CD4-positive, alpha-beta T cell (primary cell): Measurements from ENCODE around the gene MTMR12. TPM values are rescaled to one million over a fixed set of nuclear protein-coding genes. Genes with fewer than 3 reads are reported as not detected.

Experiments
- ATAC-seq: fragments of 200-7000 bp; cut with Tn5 transposase; one replicate; pipeline ENCODE4 v1.10.0; 2022; ENCODE audit warnings: mild to moderate bottlenecking; ENCODE audit not compliant: poor library complexity
- CTCF ChIA-PET: fragments of 350-600 bp; sonication (Branson Sonifier 250); formaldehyde crosslinking; loops from one replicate; lab custom pipeline; 2021; ENCODE audit warnings: antibody characterized with exemption, inconsistent platforms; lab: Charles Lee
- POLR2A ChIA-PET: fragments of 350-600 bp; sonication (Branson Sonifier 250); formaldehyde crosslinking; loops from one replicate; lab custom pipeline; 2021; ENCODE audit warnings: antibody characterized with exemption, inconsistent platforms; lab: Charles Lee
- DNase-seq, 14 experiments: peaks; one replicate each; pipeline ENCODE4 v3.0.0-alpha.2; 2013 to 2020; ENCODE audit warnings: mixed read lengths in 2 of 14
- H3K27ac ChIP-seq, 2 donors: one replicate each; pipeline versions ENCODE4 v1.5.1 to v1.7.0; 2013; ENCODE audit warnings: low read length in 2 of 2, low read depth in 1 of 2, mild to moderate bottlenecking in 1 of 2
- H3K27me3 ChIP-seq, 2 experiments: 1 replicate in 1 of 2; 2 replicates in 1 of 2; pipeline versions ENCODE4 v1.6.1 to v1.7.0; 2013; ENCODE audit warnings: low read length in 2 of 2, control low read depth in 1 of 2, mild to moderate bottlenecking in 1 of 2, moderate library complexity in 1 of 2; ENCODE audit not compliant: insufficient read depth in 2 of 2, control insufficient read depth in 1 of 2
- H3K36me3 ChIP-seq: one replicate; pipeline ENCODE4 v1.6.1; 2013; ENCODE audit warnings: low read length, control low read depth; ENCODE audit not compliant: insufficient read depth
- H3K4me1 ChIP-seq: one replicate; pipeline ENCODE4 v1.6.1; 2013; ENCODE audit warnings: low read length, control low read depth; ENCODE audit not compliant: insufficient read depth
- H3K4me3 ChIP-seq: one replicate; pipeline ENCODE4 v1.5.1; 2013; ENCODE audit warnings: mild to moderate bottlenecking, low read length, moderate library complexity
- H3K9me3 ChIP-seq, 2 experiments: 1 replicate in 1 of 2; 2 replicates in 1 of 2; pipeline versions ENCODE4 v1.6.1 to v1.7.0; 2013; ENCODE audit warnings: low read length in 2 of 2, mild to moderate bottlenecking in 2 of 2, control low read depth in 1 of 2, moderate library complexity in 1 of 2; ENCODE audit not compliant: control insufficient read depth in 1 of 2, insufficient read depth in 1 of 2
- H3K27ac Mint-ChIP-seq: one replicate; pipeline ENCODE4 v1.8.0; 2020; ENCODE audit warnings: mixed read lengths
- H3K27me3 Mint-ChIP-seq: one replicate; pipeline ENCODE4 v1.8.0; 2021; ENCODE audit warnings: mixed read lengths
- H3K36me3 Mint-ChIP-seq: one replicate; pipeline ENCODE4 v1.8.0; 2021; ENCODE audit warnings: low read depth, mixed read lengths
- H3K4me1 Mint-ChIP-seq: one replicate; pipeline ENCODE4 v1.8.0; 2021; ENCODE audit warnings: low read depth, mixed read lengths
- H3K4me3 Mint-ChIP-seq: one replicate; pipeline ENCODE4 v1.8.0; 2020; ENCODE audit warnings: mild to moderate bottlenecking, mixed read lengths
- H3K9me3 Mint-ChIP-seq: one replicate; pipeline ENCODE4 v1.8.0; 2020; ENCODE audit warnings: mixed read lengths
- CTCF ChIP-seq: fragments of 200-600 bp; IDR thresholded peaks from one replicate; pipeline ENCODE4 v1.8.0; 2022; ENCODE audit warnings: antibody characterized with exemption, mild to moderate bottlenecking
- intact Hi-C, 2 experiments: fragments of 100-400 bp; cut with DNase I in 1 of 2; cut with micrococcal nuclease in 1 of 2; formaldehyde crosslinking; loops; one replicate each; pipeline versions ENCODE4 v1.15.1 to v1.9.0; 2023 to 2025; cut with DNase I, micrococcal nuclease
- total RNA-seq, 174 experiments: library from RNA in 2 of 174; stranded (reverse) in 2 of 174; gene quantifications; one replicate each; pipeline ENCODE4 v1.2.3 and lab custom pipeline; 2021 to 2026

MTMR12 gene
- total RNA-seq, 2 experiments from 2014 or later, result 15.9 to 18.3 TPM

GRCh38 chr5:32245742-32246141, 67.0 kb downstream of the MTMR12 start:
- Mint-ChIP-seq H3K27me3 (no peaks in the 10 kb centered on the region), H3K36me3 (peaks cover 89% of the 10 kb centered on the region), H3K27ac (no peak overlapping the region), H3K4me1 (no peaks in the 10 kb centered on the region), H3K4me3 (no peak overlapping the region), H3K9me3 (no peaks in the 10 kb centered on the region)
- H3K36me3 ChIP-seq, result peaks cover 79% of the 10 kb centered on the region
- no peaks in the 10 kb centered on the region for H3K27me3 ChIP-seq
- ATAC-seq, result no peak
- H3K4me3 ChIP-seq, result no peak overlapping the region
- no peak for DNase-seq
- H3K27ac ChIP-seq, result no peak overlapping the region
- no peaks in the 10 kb centered on the region for H3K9me3 ChIP-seq
- intact Hi-C loops, result no loop called here
- ChIA-PET POLR2A (no interaction called here), CTCF (no interaction called here)
- no peaks in the 10 kb centered on the region for H3K4me1 ChIP-seq
- no peak for TF ChIP-seq CTCF

DNA sequence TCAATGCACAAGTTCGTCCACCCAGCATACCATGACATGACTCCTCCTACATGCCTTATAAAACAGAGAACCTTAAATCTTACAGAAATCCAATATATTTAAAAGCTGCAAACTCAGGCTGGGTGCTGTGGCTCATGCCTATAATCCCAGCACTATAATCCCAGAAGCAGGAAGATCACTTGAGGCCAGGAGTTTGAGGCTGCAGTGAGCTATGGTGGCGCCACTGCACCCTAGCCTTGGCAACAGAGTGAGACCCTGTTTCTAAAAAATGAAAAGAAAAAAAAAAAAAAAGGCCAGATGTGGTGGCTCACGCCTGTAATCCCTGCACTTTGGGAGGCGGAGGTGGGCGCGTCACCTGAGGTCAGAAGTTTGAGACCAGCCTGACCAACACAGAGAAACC, 68.7 kb downstream of the MTMR12 start:
- no peaks in the 10 kb centered on the region for H3K27me3 ChIP-seq
- H3K4me3 ChIP-seq, result no peak overlapping the region
- Mint-ChIP-seq H3K9me3 (no peaks in the 10 kb centered on the region), H3K27me3 (no peaks in the 10 kb centered on the region), H3K4me3 (no peak overlapping the region), H3K27ac (no peak overlapping the region), H3K36me3 (peaks cover 88% of the 10 kb centered on the region), H3K4me1 (no peaks in the 10 kb centered on the region)
- DNase-seq (no peak), ATAC-seq (no peak)
- no peak for TF ChIP-seq CTCF
- H3K4me1 ChIP-seq, result no peaks in the 10 kb centered on the region
- ChIA-PET POLR2A (no interaction called here), CTCF (interaction anchor here (1.0 kb wide), 1 partner anchor 12 kb away, joined by 4 read pairs; no protein-coding TSS in a partner anchor)
- H3K9me3 ChIP-seq, result no peaks in the 10 kb centered on the region
- H3K27ac ChIP-seq, result no peak overlapping the region
- H3K36me3 ChIP-seq, result peaks cover 67% of the 10 kb centered on the region
- intact Hi-C loops, result no loop called here

DNA sequence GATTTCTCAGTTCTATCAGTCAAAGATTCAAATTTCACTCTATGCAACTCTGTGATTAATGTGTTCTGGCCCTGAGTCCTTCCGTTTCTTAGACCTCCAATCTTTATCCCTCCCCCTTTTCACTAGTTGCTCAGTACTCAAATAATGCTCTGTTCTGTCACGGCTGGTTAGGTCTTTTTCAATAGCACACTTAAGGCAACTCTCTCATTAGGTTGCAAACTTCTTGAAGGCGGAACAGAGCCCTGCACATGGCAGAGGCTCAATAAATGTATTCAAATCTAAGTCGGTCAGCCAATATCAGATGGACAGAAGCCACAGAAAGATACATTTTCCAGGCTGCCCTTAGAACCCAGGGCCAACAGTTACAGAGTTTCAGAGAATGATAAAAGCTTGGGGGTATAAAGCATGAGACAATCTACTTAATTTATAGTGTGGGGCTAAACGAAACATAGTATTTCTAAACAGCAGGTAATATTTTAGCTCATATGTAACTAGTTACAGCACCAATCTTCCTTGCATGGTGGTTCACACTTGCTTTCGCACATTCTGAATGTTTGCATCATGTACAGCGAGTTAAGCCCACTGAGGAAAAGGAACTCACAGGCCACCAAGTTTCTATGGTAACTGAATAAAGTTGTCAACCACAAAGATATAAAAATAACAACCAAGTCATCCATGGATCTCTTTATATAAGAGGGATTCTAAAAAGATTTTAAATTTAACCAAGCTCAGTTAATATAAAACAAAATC, 71.5 kb downstream of the MTMR12 start:
- Mint-ChIP-seq H3K27ac (no peak overlapping the region), H3K36me3 (peaks cover 78% of the 10 kb centered on the region), H3K4me1 (no peaks in the 10 kb centered on the region), H3K27me3 (no peaks in the 10 kb centered on the region), H3K9me3 (no peaks in the 10 kb centered on the region), H3K4me3 (no peak overlapping the region)
- intact Hi-C loops, result no loop called here
- Histone ChIP-seq H3K36me3 (peaks cover 59% of the 10 kb centered on the region), H3K4me1 (no peaks in the 10 kb centered on the region), H3K27ac (no peak overlapping the region), H3K9me3 (no peaks in the 10 kb centered on the region), H3K27me3 (no peaks in the 10 kb centered on the region), H3K4me3 (no peak overlapping the region)
- CTCF ChIA-PET, result interaction anchor here (2.1 kb wide), 1 partner anchor 9 kb away, joined by 8 read pairs; no protein-coding TSS in a partner anchor
- no peak for TF ChIP-seq CTCF
- POLR2A ChIA-PET, result no interaction called here
- DNase-seq (peak in 1 of 14 experiments; percentile 74), ATAC-seq (no peak)
